NCI-H82 treated with DMSO at 0.1 percent for 48 hours (cell line): ENCODE measurements around the gene SH3YL1.

Experiments
- DNase-seq: peaks from one replicate; lab custom pipeline; 2025; ENCODE audit not compliant: unreplicated experiment; lab: John Stamatoyannopoulos, UW

Gene SH3YL1

DNA sequence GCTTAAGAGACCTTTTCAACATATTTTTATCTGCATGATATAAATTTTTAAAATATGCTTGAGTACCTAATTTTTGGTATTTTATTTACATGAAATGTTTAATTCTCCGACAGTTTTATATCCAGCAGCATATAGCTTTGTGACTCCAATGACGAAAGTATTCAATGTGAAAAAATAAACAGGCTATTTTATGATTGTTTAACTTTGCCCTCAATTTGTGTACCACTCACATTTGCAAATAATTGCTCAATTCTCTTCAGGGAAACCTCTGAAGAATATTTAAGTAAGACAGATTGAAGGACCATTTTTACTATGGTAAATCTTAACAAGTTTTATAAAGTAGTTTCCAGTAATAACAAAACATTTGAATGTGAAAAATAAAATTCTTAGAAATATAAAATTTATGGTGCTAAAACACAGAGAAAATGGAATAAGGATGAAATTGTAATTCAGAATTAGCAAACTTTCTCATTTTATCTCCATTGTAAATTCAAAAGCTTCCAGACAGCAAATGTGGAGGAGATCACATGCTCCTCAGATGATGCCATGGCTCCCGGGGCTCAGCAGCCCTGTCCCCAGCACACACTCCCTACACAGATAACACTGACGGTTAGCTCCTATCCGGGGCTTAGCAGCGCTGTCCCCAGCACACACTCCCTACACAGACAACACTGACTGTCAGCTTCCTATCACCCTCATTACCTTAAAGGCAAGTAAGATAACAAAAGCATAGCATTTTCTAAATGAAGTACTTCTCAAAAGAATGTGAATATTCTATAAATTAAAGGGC is 39.7 kb downstream of the SH3YL1 start:
- no peak for DNase-seq

DNA sequence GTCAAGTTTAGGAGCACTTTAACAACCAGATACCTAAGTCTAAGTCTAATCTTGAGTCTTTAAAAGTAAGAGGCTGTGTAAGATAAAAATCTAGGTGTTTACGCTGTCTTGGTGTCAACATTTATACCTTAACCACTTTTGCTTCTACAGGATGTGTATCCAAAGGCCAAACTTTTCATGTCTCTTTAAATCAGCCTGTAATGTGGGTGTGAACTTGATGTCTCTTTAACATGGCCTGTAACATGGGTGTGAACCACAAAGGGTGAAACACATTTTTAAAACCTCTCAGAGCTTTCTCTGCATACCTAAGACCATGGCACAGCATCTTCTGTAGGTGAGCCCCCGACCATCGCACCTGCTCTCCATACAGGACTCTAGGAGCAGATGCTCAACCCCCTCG is 40.4 kb downstream of the SH3YL1 start:
- no peak for DNase-seq

DNA sequence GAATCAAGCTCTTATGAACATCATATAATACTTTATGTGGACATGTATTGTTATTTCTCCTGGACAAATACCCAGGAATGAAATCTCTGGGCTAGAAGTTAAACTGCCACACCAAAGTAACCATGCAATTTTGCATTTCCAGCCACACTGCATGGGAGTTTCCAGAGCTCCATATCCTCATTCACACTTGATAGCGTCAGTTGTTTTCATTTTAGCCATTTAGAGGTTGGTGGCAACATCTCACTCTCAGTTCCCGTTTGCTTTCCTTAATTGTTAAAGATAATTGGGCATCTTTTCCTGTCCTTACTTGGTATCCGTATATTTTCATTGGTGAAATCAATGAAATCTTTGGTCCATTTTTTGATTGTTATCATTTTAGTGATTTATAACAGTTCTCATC is 47.8 kb downstream of the SH3YL1 start:
- DNase-seq = no peak

DNA sequence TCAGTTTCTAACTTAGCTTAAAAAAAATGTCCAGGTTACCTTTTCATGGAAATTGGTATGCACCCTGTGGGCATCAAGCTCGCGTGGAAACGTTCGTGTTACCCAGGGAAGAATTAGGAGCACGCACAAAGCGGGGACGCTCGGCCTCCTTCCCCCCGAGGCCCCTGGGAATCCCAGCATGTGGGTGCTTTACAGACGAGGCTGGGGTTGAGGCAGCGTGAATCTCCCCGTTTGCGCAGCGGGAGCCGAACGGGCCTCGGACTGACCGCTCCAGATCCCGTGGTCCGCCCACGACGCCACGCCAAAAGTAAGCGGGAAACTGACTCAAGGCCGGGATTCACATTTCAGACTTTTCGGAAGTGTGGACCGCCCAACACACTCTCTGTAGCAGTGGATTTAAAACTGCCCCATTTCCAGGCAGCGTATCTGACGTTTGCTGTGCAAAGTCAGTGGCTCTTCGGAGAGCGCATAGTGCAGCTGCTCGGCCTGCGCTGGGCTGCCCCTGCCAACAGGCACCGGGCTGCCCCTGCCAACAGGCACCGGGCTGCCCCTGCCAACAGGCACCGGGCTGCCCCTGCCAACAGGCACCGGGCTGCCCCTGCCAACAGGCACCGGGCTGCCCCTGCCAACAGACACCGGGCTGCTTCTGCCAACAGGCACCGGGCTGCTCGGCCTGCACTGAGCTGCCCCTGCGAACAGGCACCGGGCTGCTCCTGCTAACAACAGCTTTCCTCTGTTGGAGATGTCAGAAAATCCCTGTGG is 49.7 kb downstream of the SH3YL1 start:
- no peak for DNase-seq

DNA sequence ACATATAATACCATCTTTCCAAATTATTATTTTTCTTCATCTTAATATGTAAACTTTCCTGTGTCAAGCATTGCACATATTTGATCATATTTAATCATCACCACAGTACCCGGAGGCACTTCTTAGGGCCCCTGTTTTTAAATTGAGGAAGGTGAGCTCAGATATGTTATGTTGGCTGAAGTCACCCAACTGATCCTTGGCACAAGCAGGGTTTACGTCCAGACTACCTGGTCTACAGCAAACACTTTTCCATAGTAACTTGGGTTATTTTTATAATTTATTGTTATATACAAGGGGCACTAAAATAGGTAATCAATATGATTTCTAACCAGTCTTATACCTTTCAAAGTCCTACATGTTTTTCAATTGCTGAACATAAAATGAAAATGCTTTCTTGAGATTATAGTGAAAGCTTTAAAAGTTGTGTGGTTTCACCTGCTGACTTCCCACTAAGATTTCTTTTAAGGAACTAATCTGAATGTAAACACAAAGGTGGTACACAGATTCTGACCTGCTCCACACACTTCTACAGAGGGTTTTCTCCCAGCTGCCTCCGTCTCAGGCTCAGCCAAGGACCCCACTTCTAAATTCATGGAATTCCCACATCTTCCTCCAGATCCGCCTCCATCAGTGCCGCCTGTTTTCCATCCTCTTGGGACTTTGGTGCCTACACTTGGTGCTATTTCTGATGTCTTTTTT is 52.2 kb downstream of the SH3YL1 start:
- no peak for DNase-seq

DNA sequence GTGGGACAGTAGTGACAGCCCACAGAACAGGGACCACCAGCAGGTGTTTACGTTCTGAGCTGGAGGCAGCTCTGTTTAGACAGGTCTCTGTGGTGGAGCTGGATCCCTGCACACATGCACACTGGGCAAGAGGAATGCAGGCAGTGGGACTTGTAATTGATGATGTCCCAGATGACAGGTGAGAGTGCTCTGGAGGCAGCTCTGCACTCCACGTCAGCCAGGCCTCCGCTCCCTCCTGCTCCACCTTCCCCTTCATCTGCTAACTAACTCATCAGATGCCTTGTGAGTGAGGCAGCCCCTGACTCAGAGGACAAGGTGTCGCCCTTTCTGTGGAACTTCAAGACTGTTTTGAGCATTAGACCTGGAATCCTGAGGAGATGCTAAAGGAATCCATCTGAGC is 53.2 kb downstream of the SH3YL1 start:
- DNase-seq = no peak

DNA sequence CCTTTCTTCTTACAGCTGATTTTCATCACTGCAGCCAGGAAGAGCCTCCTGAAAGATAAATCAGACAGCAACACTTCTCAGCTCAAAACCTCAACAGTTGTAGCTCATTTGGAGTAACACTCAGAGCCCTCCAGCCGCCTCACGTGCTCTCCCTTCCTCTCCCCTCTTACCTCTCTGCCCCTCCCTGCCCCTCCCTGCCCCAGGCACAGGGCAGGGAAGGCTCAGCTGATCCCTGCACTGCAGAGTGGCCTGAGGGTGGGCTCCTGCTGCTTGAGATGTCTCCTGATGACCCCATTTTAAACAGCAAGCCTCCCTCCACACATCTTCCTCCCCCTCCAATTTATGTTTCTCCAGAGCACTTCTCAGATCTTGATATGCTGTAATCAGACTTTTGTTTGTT is 54.4 kb downstream of the SH3YL1 start:
- no peak for DNase-seq

DNA sequence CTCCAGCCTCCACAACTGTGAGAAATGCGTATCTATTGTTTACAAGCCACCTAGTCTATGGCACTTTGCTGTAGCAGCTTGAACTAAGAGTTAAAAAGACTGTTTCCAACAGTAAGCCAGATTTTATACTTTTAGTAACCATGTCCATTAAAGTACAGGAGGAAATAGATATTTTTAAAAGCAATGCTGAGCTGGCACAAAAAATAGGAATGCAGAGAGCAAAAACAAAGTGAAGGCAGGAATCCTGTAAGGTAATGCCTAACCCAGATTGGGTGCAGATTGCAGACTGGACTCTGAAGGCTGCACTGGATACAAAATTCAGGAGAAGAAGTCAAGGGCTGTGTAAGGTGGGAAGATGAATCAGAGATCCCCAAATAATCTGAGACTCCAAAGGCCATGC is 55.5 kb downstream of the SH3YL1 start:
- no peak for DNase-seq

DNA sequence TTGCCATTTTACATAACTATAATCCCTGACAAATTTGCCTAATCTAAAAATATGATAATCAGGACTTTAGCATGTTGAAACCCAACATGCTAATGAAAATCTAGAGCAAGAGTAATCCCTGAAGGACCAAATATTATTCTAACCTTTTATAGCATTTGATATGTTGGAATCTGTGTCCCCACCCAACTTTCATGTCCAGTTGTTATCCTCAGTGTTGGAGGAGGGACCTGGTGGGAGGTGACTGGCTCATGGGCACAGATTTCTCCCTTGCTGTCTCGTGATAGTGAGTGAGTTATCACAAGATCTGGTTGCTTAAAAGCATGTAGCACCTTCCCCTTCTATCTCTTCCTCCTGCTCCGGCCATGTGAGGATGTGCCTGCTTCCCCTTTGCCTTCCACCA is 59.8 kb downstream of the SH3YL1 start:
- DNase-seq = no peak

DNA sequence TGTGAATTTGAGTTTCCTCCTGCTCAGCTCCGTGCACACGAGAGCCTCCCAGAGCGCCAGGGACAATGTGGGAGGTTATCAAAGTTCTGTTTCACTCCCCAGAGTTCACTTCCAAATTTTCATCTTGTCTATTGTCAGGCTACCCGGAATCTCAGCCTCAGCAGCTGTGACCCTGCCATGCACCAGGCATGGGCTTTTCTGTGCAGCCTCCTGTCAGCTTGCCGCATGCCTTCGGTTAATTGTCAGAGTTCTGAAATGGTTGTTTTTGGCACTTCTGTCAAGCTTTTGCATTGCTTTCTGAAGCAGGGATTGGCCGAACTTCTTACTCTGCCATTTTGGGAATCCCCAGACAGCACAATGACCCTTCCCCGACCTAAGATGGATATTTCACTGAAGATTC is 60.4 kb downstream of the SH3YL1 start:
- DNase-seq = no peak

DNA sequence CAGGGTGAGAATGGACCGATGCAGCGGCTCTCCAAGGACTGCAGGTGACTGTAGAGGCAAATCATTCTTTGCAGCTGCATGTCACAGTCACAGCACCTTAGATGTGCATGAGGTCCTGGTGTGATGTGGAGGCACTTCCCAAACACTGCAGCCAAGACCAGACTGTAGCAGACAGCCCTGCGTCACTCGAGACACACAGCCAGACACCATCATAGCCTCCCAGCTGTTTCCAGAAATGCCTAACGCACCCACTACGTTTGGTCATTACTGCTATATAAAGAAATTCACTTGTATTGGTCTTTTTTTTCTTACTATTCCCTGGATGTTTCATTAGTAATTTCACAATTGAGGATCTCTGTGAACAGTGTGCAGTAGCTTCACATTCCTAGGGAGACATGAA is 60.9 kb downstream of the SH3YL1 start:
- no peak for DNase-seq

DNA sequence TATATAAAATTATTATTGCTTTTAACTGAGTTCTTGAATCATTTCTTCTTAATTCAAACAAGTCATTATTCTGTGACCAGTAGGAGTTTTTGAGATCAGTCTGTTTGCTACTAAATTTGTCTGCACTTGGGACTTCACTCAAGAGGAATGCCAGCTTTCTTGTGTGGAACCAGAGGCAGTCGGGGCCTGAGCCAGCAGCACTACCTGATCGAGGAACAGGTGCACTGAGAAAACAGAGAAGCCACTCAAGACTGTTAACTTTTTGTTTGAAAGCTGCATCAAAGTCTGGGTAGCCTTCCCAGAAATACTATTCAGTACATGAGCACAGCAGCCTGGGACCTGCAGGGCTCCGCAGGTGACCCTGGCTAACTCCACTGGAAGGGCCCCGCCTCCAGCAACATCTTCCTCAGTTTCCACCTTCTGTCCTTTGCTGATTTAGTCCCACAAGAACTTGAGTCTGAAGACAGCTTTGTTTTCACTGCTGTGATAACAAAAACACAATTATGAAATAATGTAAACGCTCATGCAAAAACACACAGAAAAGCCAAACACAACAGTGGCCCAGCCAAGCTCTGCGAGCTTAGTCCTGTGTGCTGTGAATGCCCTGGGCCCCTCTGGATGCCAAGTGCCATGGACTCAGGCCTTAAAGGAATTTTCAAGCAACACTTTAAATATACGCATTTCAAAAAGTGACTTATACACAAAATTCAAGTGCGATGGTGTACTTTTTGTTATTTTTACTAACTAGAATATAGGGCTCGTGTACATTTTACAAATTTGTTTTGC is 62.0 kb downstream of the SH3YL1 start:
- no peak for DNase-seq

DNA sequence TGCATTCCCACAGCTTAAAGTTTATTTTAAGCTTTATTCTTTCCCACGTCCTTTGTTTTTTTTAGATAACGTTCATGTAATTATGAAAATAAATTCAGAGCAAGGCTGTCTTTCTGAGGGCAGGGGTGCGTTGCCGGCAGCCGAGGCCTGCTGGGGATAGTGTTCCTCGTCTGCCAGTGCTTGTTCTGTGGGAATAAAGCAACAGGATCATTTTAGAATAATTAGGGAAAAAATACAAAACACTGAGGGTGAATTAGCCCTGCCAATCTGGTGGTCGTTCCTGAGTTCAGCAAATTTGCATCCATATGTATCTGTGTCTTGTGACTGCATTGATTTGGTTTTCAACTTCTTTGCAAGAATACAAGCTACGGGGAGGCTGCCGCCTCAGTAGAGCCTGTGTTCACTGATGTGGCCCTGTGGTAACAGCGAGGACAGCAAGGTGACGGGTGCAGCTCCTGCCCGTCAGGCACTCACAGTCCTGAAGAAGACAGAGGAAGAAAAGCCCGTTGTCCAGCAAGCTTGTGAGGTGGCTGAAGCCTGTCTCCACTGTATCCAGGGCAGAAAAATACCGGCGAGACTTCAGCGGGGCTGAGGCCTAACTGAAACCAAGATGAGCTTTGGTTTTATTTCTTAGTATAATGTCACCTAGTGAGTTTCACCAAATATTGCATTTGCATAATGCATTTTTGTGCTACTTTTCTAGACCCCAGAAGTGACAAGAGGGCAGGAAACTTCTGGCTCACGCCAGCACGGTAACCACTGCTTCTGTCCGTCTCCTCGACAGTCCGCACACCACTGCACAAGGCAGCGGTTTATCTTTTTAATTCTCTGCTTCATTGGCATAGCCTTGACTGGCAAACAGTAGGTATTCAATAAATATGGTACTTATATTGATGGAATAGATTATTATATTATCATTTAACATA is 64.5 kb downstream of the SH3YL1 start:
- DNase-seq = no peak

DNA sequence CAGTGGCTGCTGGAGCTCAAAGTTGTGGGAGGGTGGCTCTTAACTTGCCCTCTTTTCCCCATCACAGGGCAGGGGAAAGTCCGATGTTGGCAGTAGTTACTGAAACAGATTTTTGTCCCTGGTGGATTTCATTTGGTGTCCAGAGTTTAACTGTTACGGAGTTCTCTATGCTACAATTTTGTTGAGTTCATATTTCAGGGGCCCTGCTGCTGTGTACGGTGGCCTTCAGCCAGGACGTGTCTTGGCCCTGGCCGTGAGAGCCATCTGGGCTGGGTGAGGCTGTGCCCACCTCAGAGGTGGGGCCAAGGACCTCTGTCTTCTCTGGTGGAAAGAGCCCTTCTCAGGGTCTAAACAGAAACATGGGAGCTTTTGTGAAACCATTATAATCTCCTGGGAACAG is 67.4 kb downstream of the SH3YL1 start:
- DNase-seq = no peak

DNA sequence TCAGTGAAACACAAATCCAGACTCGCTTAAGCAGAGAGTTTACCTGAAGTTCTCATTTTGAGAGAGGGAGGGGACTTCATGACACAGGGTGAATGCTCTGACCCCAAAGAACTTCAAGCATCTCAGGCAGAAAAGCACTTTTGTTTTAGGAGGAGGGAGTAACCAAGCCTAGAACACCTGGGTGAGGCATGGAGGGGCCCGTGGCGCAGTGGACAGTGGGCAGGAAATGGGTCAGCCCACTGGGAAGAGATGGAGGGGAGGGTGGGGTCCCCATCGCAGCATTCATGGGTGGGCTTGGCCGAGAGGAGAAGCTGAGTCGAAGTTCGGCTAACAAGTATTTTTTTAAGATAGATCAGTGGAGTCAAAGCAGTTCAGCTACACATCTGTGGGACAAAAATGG is 67.9 kb downstream of the SH3YL1 start:
- no peak for DNase-seq

DNA sequence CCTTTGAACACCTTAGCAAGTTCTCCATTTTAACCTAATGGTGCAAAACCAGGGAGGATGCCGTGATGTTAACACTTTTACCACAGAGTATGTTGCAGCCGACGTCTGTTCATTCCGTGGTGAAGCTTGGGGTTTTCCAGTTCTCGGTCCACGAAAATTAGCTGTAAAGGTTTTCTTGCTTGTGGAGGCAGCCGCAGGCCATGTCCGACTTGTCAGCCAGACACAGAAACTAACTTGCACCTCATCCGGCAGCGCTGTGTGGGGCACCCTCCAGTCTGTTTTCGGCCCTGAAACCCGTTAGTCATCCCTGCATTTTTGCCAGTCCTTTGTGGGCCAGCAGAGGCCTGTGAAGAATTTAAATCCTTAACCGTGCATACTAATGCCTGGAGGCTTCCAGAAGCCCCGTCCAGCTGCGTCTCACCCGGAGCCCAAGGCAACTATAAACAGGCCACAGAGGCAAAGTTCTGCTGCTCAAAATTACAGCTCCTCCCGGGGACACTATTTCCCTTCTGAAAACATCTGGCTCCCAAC is 70.6 kb downstream of the SH3YL1 start:
- no peak for DNase-seq

DNA sequence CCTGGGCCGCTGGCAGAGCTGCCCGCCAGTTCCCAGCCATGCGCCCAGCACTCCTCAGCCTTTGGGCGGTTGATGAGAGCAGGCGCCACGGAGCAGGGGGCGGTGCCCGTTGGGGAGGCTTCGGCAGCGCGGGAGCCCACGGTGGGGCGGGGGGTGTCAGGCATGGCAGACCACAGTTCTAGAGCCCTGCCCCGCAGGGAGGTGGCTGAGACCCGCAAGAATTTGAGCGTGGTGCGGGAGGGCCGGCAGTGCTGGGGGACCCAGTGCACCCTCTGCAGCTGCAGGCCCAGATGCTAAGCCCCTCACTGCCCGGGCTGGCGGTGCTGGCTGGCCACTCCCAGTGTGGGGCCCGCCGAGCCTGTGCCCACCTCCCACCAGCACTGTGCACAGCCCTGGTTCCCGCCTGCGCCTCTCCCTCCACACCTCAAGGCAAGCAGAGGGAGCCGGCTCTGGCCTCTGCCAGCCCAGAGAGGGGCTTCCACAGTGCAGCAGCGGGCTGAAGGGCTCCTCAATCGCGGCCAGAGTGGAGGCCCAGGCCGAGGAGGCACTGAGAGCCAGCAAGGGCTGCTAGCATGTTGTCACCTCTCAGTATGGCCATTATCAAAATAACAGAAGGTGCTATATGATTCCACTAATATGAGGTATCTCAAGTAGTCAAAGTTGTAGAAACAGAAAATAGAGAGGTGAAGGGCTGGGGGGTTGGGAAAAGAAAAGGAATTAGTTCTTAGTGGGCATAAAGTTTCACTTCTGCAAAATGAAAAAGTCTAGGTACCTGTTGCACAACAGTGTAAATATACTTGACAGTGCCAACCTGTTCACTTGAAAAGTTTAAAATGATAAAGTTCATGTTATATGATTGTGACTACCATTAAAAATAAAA is 72.3 kb downstream of the SH3YL1 start:
- DNase-seq = no peak

DNA sequence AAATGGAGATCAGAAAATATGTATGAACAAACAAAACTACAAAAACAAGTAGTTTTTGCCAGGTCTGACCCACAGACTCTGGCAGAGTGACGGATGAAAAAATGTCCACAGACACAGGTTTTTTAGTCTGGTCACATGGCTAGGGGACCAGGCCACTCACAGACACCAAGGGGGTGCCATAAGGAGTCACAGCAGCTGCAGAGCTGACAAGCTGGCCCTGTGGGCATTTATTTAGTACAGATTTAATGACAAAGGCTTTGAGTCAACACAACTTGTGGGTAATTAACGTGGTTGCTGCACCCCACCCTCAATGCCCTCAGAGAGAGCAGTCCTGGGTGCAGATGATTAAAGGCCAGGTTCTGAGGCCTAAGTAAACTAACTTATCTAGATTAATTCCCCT is 76.0 kb downstream of the SH3YL1 start:
- DNase-seq = no peak

DNA sequence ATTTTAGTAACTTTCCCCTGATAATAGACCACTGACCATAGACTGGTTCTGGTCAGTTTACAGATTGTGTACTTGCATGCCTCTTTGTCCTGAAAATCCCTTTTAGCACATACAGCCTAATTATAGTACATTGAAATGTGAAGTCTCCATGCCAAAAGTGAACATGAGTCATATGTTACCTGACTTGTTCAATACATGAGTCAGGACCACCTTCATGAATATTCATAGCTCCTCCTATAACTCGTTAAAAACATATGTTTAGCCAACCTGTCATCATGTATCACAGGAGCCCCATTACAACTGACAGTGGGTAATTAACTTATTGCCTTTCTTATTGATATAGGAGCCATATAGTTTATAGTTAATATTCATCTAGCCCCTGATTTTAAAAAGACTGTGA is 78.6 kb downstream of the SH3YL1 start:
- DNase-seq = no peak
